ENCODE measurements around the gene MGAT4A. TPM values are rescaled to one million over a fixed set of nuclear protein-coding genes. Genes with fewer than 3 reads are reported as not detected.

MGAT4A gene
- total RNA-seq, 1 donor from 2014 or later: 20.6 TPM

GRCh38 chr2:98698896-98699295 is 32.0 kb downstream of the MGAT4A start:
- DNase-seq (ENCODE audit: extremely low spot score in 2 of 2): no peak
- peaks cover 24% of the 10 kb centered on the region for H3K4me1 ChIP-seq
- intact Hi-C loops (cut with DNase I): no loop called here
- no peak overlapping the region for H3K4me3 ChIP-seq
- H3K9me3 ChIP-seq: no peaks in the 10 kb centered on the region
- H3K27ac ChIP-seq: no peak overlapping the region
- H3K36me3 ChIP-seq: no peaks in the 10 kb centered on the region
- H3K27me3 ChIP-seq: no peaks in the 10 kb centered on the region
- no peak for TF ChIP-seq POLR2AphosphoS5 (IDR thresholded peaks at IDR 0.05; ENCODE audit: insufficient read depth in 1 of 2, low read depth in 1 of 2)
- TF ChIP-seq POLR2A (IDR thresholded peaks at IDR 0.05): no peak
- TF ChIP-seq, protein P1, sequence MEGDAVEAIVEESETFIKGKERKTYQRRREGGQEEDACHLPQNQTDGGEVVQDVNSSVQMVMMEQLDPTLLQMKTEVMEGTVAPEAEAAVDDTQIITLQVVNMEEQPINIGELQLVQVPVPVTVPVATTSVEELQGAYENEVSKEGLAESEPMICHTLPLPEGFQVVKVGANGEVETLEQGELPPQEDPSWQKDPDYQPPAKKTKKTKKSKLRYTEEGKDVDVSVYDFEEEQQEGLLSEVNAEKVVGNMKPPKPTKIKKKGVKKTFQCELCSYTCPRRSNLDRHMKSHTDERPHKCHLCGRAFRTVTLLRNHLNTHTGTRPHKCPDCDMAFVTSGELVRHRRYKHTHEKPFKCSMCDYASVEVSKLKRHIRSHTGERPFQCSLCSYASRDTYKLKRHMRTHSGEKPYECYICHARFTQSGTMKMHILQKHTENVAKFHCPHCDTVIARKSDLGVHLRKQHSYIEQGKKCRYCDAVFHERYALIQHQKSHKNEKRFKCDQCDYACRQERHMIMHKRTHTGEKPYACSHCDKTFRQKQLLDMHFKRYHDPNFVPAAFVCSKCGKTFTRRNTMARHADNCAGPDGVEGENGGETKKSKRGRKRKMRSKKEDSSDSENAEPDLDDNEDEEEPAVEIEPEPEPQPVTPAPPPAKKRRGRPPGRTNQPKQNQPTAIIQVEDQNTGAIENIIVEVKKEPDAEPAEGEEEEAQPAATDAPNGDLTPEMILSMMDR (IDR thresholded peaks at IDR 0.05): no peak

GRCh38 chr2:98697651-98698337 is 33.1 kb downstream of the MGAT4A start:
- Histone ChIP-seq H3K27ac (no peak overlapping the region), H3K4me1 (peaks cover 17% of the 10 kb centered on the region), H3K9me3 (no peaks in the 10 kb centered on the region), H3K36me3 (no peaks in the 10 kb centered on the region), H3K4me3 (no peak overlapping the region), H3K27me3 (no peaks in the 10 kb centered on the region)
- intact Hi-C loops (cut with DNase I): no loop called here
- no peak for DNase-seq (ENCODE audit: extremely low spot score in 2 of 2)
- TF ChIP-seq, protein P1 (IDR thresholded peaks at IDR 0.05): no peak
- TF ChIP-seq POLR2AphosphoS5 (IDR thresholded peaks at IDR 0.05; ENCODE audit: insufficient read depth in 1 of 2, low read depth in 1 of 2) (no peak), POLR2A (IDR thresholded peaks at IDR 0.05) (no peak)

DNA sequence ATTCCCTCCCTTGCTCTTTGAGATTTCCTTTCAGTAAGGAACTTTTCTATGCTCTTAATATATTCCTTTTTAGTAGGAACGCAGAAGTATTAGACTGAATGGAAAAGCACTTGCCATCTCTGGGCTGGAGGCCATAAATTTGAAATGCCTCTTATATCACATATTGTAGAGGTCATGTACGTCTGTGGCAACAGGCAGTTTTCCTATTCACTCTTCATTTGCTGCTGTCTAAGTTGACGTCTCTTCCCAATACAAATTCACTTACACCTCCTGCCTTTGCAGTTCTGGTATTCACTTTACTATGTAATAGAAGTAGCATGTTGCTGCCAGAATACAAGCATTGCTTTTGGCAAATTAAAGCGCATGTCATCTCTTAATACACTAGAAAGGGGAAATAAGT is 34.7 kb downstream of the MGAT4A start:
- Histone ChIP-seq H3K9me3 (no peaks in the 10 kb centered on the region), H3K27me3 (no peaks in the 10 kb centered on the region), H3K27ac (no peak overlapping the region), H3K4me1 (peaks cover 2% of the 10 kb centered on the region), H3K4me3 (no peak overlapping the region), H3K36me3 (no peaks in the 10 kb centered on the region)
- no peak for TF ChIP-seq POLR2A (IDR thresholded peaks at IDR 0.05)
- TF ChIP-seq, protein P1 (IDR thresholded peaks at IDR 0.05): no peak
- intact Hi-C loops (cut with DNase I): no loop called here
- DNase-seq (ENCODE audit: extremely low spot score in 2 of 2): no peak

DNA sequence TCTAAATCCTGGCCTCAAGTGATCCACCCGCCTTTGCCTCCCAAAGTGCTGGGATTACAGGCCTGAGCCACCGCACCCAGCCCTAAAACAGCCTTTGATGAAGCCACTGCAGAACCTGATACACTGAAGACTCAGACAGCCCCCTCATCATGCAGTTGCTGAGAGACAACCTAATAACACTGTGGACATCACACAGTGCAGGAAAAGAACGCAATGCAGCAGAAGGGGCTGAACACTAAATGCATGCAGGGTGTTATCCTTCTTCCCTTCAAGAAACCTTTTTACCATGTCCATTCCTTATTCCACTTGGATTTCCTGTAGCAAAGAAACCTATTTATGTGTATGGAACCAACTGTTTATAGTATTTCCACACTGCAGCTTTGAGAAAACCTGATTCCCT is 35.7 kb downstream of the MGAT4A start:
- Histone ChIP-seq H3K4me1 (no peaks in the 10 kb centered on the region), H3K4me3 (no peak overlapping the region), H3K36me3 (no peaks in the 10 kb centered on the region), H3K27ac (no peak overlapping the region), H3K9me3 (no peaks in the 10 kb centered on the region), H3K27me3 (no peaks in the 10 kb centered on the region)
- no peak for DNase-seq (ENCODE audit: extremely low spot score in 2 of 2)
- TF ChIP-seq POLR2A (IDR thresholded peaks at IDR 0.05) (no peak), POLR2AphosphoS5 (IDR thresholded peaks at IDR 0.05; ENCODE audit: insufficient read depth in 1 of 2, low read depth in 1 of 2) (no peak)
- TF ChIP-seq, protein P1 (IDR thresholded peaks at IDR 0.05): no peak
- intact Hi-C loops (cut with DNase I): no loop called here

- DNase-seq (ENCODE audit: extremely low spot score in 2 of 2): no peak
- intact Hi-C loops (cut with DNase I): no loop called here
- Histone ChIP-seq H3K4me3 (no peak overlapping the region), H3K36me3 (no peaks in the 10 kb centered on the region), H3K4me1 (no peaks in the 10 kb centered on the region), H3K27me3 (no peaks in the 10 kb centered on the region), H3K9me3 (no peaks in the 10 kb centered on the region), H3K27ac (no peak overlapping the region)
- no peak for TF ChIP-seq POLR2AphosphoS5 (IDR thresholded peaks at IDR 0.05; ENCODE audit: insufficient read depth in 1 of 2, low read depth in 1 of 2)
- no peak for TF ChIP-seq POLR2A (IDR thresholded peaks at IDR 0.05)
- TF ChIP-seq, protein P1 (IDR thresholded peaks at IDR 0.05): no peak
Observed at GRCh38 chr2:98693477-98693876, 37.5 kb downstream of the MGAT4A start.

All from vagina (tissue), 2 donors.